ENCODE data around the gene CNOT3. TPM values are rescaled to one million over a fixed set of nuclear protein-coding genes. Genes with fewer than 3 reads are reported as not detected.

Gene CNOT3
- 13.3 and 19.5 TPM in 2 replicates for total RNA-seq

GRCh38 chr19:54137699-54138488 is at the start of gene CNOT3:
TSS of gene CNOT3 (plus strand) at chr19:54137762. CDS start at chr19:54142979, 5,217 bp downstream.

GRCh38 chr19:54100561-54100960 is 37.0 kb upstream of the CNOT3 start, which contains the start of gene OSCAR:
TSS of gene OSCAR (minus strand) at chr19:54100803. CDS start at chr19:54100792, 11 bp downstream.

GRCh38 chr19:54102421-54103169 is 35.0 kb upstream of the CNOT3 start, which contains the start of gene NDUFA3:
TSS of gene NDUFA3 (plus strand) at chr19:54102855. CDS start at chr19:54102879, 24 bp downstream.

GRCh38 chr19:54115109-54116063 is 22.2 kb upstream of the CNOT3 start, which contains the start of the genes PRPF31 and TFPT:
TSS of gene PRPF31 (plus strand) at chr19:54115754. CDS start at chr19:54118279, 2,525 bp downstream.
TSS of gene TFPT (minus strand) at chr19:54115657. CDS start at chr19:54115269, 388 bp downstream.

GRCh38 chr19:54159352-54160181 is 22.0 kb downstream of the CNOT3 start, which contains the start of gene LENG1:
TSS of gene LENG1 (minus strand) at chr19:54159721. CDS start at chr19:54159695, 26 bp downstream.

GRCh38 chr19:54172471-54173358 is 35.2 kb downstream of the CNOT3 start, which contains the start of gene TMC4:
TSS of gene TMC4 (minus strand) at chr19:54173160. CDS start at chr19:54173117, 43 bp downstream.

GRCh38 chr19:54189145-54189734 is 51.7 kb downstream of the CNOT3 start, which contains the start of gene MBOAT7:
TSS of gene MBOAT7 (minus strand) at chr19:54189580. CDS start at chr19:54188508, 1,072 bp downstream.

GRCh38 chr19:54191011-54191810 is 53.6 kb downstream of the CNOT3 start, which contains the start of gene TSEN34:
TSS of gene TSEN34 (plus strand) at chr19:54191308. CDS start at chr19:54191365, 57 bp downstream.

Other genes with a start within 250 kb of the CNOT3 start
- 0.17 and 0.74 TPM in 2 replicates for gene CACNG7, start 228.5 kb upstream of the CNOT3 start, total RNA-seq
- gene CACNG8, start 174.8 kb upstream of the CNOT3 start, total RNA-seq = under 0.01 TPM in 1 of 2 replicates, not detected in the other
- not detected in 2 replicates for gene CACNG6, start 146.1 kb upstream of the CNOT3 start, total RNA-seq
- gene VSTM1, start 73.9 kb upstream of the CNOT3 start, total RNA-seq = not detected in 2 replicates
- not detected in 2 replicates for gene TARM1, start 56.4 kb upstream of the CNOT3 start, total RNA-seq
- gene OSCAR, start 37.0 kb upstream of the CNOT3 start, total RNA-seq = under 0.01 TPM in 1 of 2 replicates, not detected in the other
- 35.5 and 59.8 TPM in 2 replicates for gene NDUFA3, start 34.9 kb upstream of the CNOT3 start, total RNA-seq
- 21.9 and 22.0 TPM in 2 replicates for gene TFPT, start 22.1 kb upstream of the CNOT3 start, total RNA-seq
- gene PRPF31, start 22.0 kb upstream of the CNOT3 start, total RNA-seq = 72.0 and 83.4 TPM in 2 replicates
- 6.1 and 9.4 TPM in 2 replicates for gene LENG1, start 22.0 kb downstream of the CNOT3 start, total RNA-seq
- 0.17 and 0.45 TPM in 2 replicates for gene TMC4, start 35.4 kb downstream of the CNOT3 start, total RNA-seq
- 79.2 and 85.3 TPM in 2 replicates for gene MBOAT7, start 51.8 kb downstream of the CNOT3 start, total RNA-seq
- 90.8 and 109 TPM in 2 replicates for gene TSEN34, start 53.5 kb downstream of the CNOT3 start, total RNA-seq
- gene RPS9, start 63.1 kb downstream of the CNOT3 start, total RNA-seq = 2,612 and 2,869 TPM in 2 replicates
- gene LILRB3, start 85.2 kb downstream of the CNOT3 start, total RNA-seq = not detected in 2 replicates
- gene LILRA6, start 105.0 kb downstream of the CNOT3 start, total RNA-seq = not detected in 2 replicates
- gene LILRB5, start 119.5 kb downstream of the CNOT3 start, total RNA-seq = not detected in 2 replicates
- not detected in 2 replicates for gene LILRB2, start 143.3 kb downstream of the CNOT3 start, total RNA-seq
- gene LILRA5, start 175.4 kb downstream of the CNOT3 start, total RNA-seq = not detected in 2 replicates
- not detected in 2 replicates for gene LILRA4, start 201.4 kb downstream of the CNOT3 start, total RNA-seq
- not detected in 2 replicates for gene LAIR1, start 227.2 kb downstream of the CNOT3 start, total RNA-seq

All from bronchus fibroblast of lung (primary cell).